Endothelial cell of umbilical vein (primary cell): ENCODE measurements around the gene STK24. TPM values are rescaled to one million over a fixed set of nuclear protein-coding genes. Genes with fewer than 3 reads are reported as not detected.

Experiments used
- BruUV-seq: library from RNA; stranded (reverse); fragments of 400-500 nt; replicated peaks from 2 replicates; lab custom pipeline; 2021; lab: Mats Ljungman, UMichigan
- CTCF ChIA-PET: fragments of 300-600, 350-600 bp; sonication (Branson Sonifier 250); formaldehyde crosslinking; loops from one replicate; lab custom pipeline; 2021; ENCODE audit warnings: antibody characterized with exemption, inconsistent platforms; lab: Charles Lee
- POLR2A ChIA-PET: fragments of 300-600, 350-600 bp; sonication (Branson Sonifier 250); formaldehyde crosslinking; loops from one replicate; lab custom pipeline; 2021; ENCODE audit warnings: antibody characterized with exemption, inconsistent platforms; lab: Charles Lee
- DNase-seq: peaks from one replicate; pipeline ENCODE4 v3.0.0-alpha.2; 2011; ENCODE audit warnings: low read depth, low spot score
- FAIRE-seq: peaks from 2 replicates; lab custom pipeline; 2011; peaks lifted over from hg19 to GRCh38; lab: Jason Lieb, UNC
- H2AFZ ChIP-seq: 2 replicates; pipeline ENCODE4 v1.6.0; 2012; ENCODE audit warnings: low read depth, low read length, control low read depth, inconsistent platforms
- H3K27ac ChIP-seq: 2 replicates; pipeline ENCODE4 v1.5.1; 2011; ENCODE audit warnings: low read depth, mild to moderate bottlenecking, control low read depth, low read length, moderate library complexity; ENCODE audit not compliant: insufficient read depth
- H3K27me3 ChIP-seq, 2 experiments: 2 replicates each; pipeline versions ENCODE4 v1.6.0 to v1.6.1; 2011; ENCODE audit warnings: low read length in 2 of 2, mixed read lengths in 1 of 2; ENCODE audit not compliant: control insufficient read depth in 2 of 2, insufficient read depth in 2 of 2
- H3K36me3 ChIP-seq, 2 experiments: 2 replicates in 1 of 2; 3 replicates in 1 of 2; pipeline ENCODE4 v1.5.1; 2011; ENCODE audit warnings: low read length in 2 of 2, mild to moderate bottlenecking in 1 of 2, moderate library complexity in 1 of 2; ENCODE audit not compliant: control insufficient read depth in 2 of 2, insufficient read depth in 2 of 2; ENCODE audit errors: extremely low read depth in 1 of 2
- H3K4me1 ChIP-seq: 3 replicates; pipeline ENCODE4 v1.5.1; 2011; ENCODE audit warnings: mild to moderate bottlenecking, low read length; ENCODE audit not compliant: control insufficient read depth, insufficient read depth; ENCODE audit errors: extremely low read depth
- H3K4me2 ChIP-seq: 2 replicates; pipeline ENCODE4 v1.6.1; 2011; ENCODE audit warnings: low read length, control low read depth, mixed read lengths; ENCODE audit not compliant: insufficient read depth
- H3K4me3 ChIP-seq, 3 experiments: fragments of 200-600 bp in 1 of 3; sonication (generic), shearing (Covaris generic) in 1 of 3; replicated peaks in 1 of 3; 2 replicates each; pipeline ENCODE4 v1.5.1; 2011 to 2016; ENCODE audit warnings: control low read depth in 3 of 3, low read length in 3 of 3, mild to moderate bottlenecking in 2 of 3, inconsistent platforms in 1 of 3, low read depth in 1 of 3, moderate library complexity in 1 of 3; ENCODE audit not compliant: insufficient read depth in 1 of 3
- H3K79me2 ChIP-seq: 2 replicates; pipeline ENCODE4 v1.6.0; 2012; ENCODE audit warnings: low read length, inconsistent platforms; ENCODE audit not compliant: control insufficient read depth, insufficient read depth
- H3K9ac ChIP-seq: replicated peaks from 2 replicates; pipeline ENCODE3; 2011; ENCODE audit warnings: low read length, control low read depth; ENCODE audit not compliant: insufficient read depth; ENCODE audit errors: extremely low read depth
- H3K9me1 ChIP-seq: replicated peaks from 3 replicates; pipeline ENCODE4 v1.6.0; 2011; ENCODE audit warnings: mild to moderate bottlenecking, low read length; ENCODE audit not compliant: control insufficient read depth, insufficient read depth; ENCODE audit errors: extremely low read depth
- H3K9me3 ChIP-seq: replicated peaks from 2 replicates; pipeline ENCODE4 v1.5.1; 2012; ENCODE audit warnings: low read length, inconsistent platforms; ENCODE audit not compliant: control insufficient read depth, insufficient read depth
- H4K20me1 ChIP-seq: replicated peaks from 2 replicates; pipeline ENCODE3; 2011; ENCODE audit warnings: mild to moderate bottlenecking, low read length; ENCODE audit not compliant: control insufficient read depth, insufficient read depth; ENCODE audit errors: extremely low read depth
- EZH2 ChIP-seq: IDR thresholded peaks from 2 replicates; pipeline ENCODE4 v1.6.1; 2012; ENCODE audit warnings: borderline replicate concordance, low read depth, mild to moderate bottlenecking, moderate library complexity, low read length, inconsistent platforms; ENCODE audit not compliant: severe bottlenecking
- GATA2 ChIP-seq: IDR thresholded peaks from 2 replicates; pipeline ENCODE4 v1.7.0; 2011; ENCODE audit warnings: low read depth, mild to moderate bottlenecking, moderate library complexity, mixed read lengths, low read length; ENCODE audit not compliant: insufficient read length, insufficient read depth
- MAX ChIP-seq: IDR thresholded peaks from 2 replicates; pipeline ENCODE4 v1.6.1; 2011; ENCODE audit not compliant: insufficient read depth, insufficient read length
- dilution Hi-C: fragments of 300-500 bp; cut with MboI; formaldehyde crosslinking; loops from one replicate; pipeline ENCODE4 v1.15.0; 2019; ENCODE audit warnings: low sequenced_read_pairs; ENCODE audit not compliant: extremely low pct_ligation_motif_present
- intact Hi-C: fragments of 100-400 bp; cut with micrococcal nuclease; formaldehyde crosslinking; loops from one replicate; pipeline ENCODE4 v1.10.0; 2022
- polyA plus RNA-seq, 4 experiments: library from polyadenylated mRNA; depleted of rRNA in 3 of 4; stranded (reverse) in 3 of 4; unstranded in 1 of 4; fragments of >200 nt; gene quantifications; 2 replicates each; pipeline versions ENCODE4 v1.2.1 to v1.2.3, GENCODE V29; 2011 to 2012; ENCODE audit warnings: missing spikeins in 1 of 4
- total RNA-seq: library from RNA; stranded (reverse); gene quantifications from 2 replicates; pipeline ENCODE4 v1.2.3, GENCODE V29; 2021
- TF ChIP-seq, protein P1 (sequence below), 2 donors: IDR thresholded peaks; 1 replicate in 1 of 2; 2 replicates in 1 of 2; pipeline ENCODE4 v1.5.1; 2011; ENCODE audit warnings: low read length in 2 of 2, mild to moderate bottlenecking in 2 of 2, moderate library complexity in 2 of 2, control low read depth in 1 of 2, inconsistent platforms in 1 of 2, low read depth in 1 of 2; ENCODE audit not compliant: insufficient read depth in 1 of 2; ENCODE audit errors: extremely low read depth in 1 of 2

The STK24 gene
- total and polyA plus RNA-seq, 2 donors (not counting 3 experiments of a cell fraction or from before 2014, with no cell fraction given): 43.3 to 100 TPM

- no peak for TF ChIP-seq MAX
- peak; percentile 12 for FAIRE-seq
- BruUV-seq: no TSS peak
- no peaks in the 10 kb centered on the region for H3K9me1 ChIP-seq
- peaks cover 4% of the 10 kb centered on the region for H3K4me1 ChIP-seq
- no peak overlapping the region for H3K27ac ChIP-seq
- no peak overlapping the region for H3K9ac ChIP-seq
- H3K36me3 ChIP-seq: peaks cover 0 to 4% of the 10 kb centered on the region in 2 experiments
- H3K4me2 ChIP-seq: no peak overlapping the region
- H3K79me2 ChIP-seq: peaks cover 95% of the 10 kb centered on the region
- ChIA-PET POLR2A (no interaction called here), CTCF (interaction anchor here (1.0 to 2.4 kb wide), 6 partner anchors 8 to 115 kb away, joined by 3 to 8 read pairs (median 4); no protein-coding TSS in a partner anchor)
- no peak overlapping the region for H2AFZ ChIP-seq
- no peak for DNase-seq
- no peak overlapping the region for H3K4me3 ChIP-seq
- dilution Hi-C loops (no loop called here), intact Hi-C loops (no loop called here)
- peaks cover 11% of the 10 kb centered on the region for H4K20me1 ChIP-seq
- H3K9me3 ChIP-seq: no peaks in the 10 kb centered on the region
- H3K27me3 ChIP-seq: no peaks in the 10 kb centered on the region
Observed at GRCh38 chr13:98557937-98558792, 18.7 kb downstream of the STK24 start.

DNA sequence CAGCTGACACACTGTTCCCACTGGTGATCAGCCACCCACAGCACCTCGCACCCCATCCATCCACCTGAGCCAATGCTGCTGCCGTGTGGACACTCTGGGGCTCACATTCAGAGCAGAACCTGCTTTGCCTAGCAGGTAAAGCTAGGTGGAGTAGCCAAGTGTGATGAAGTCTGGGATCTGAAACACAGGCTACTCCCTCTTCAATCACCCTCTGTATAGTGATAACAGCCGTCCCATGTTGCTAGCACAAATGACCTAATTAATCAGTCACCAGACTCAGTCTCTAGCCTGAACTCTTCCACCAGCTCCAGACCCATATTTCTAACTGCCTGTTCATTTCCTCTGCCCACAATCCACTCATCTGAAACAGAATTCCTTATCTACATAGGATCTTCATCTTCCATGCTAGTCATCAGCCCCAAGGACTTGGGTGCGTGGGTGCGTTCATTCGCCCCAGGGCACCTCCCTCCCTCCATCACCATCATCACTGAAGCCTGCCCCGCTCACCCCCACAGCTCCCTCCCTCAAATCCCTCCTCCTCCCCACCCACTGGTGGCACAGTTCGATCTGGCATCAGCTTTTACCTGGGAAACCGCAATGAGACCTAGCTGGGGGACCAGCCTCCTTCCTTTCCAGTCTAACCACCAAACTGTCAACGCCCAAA is 19.8 kb downstream of the STK24 start:
- Histone ChIP-seq H3K4me3 (no peak overlapping the region), H3K27ac (no peak overlapping the region), H2AFZ (no peak overlapping the region), H3K79me2 (peaks cover 95% of the 10 kb centered on the region), H3K4me2 (no peak overlapping the region), H3K9me1 (no peaks in the 10 kb centered on the region), H3K9me3 (no peaks in the 10 kb centered on the region), H3K27me3 (no peaks in the 10 kb centered on the region), H3K4me1 (peaks cover 2% of the 10 kb centered on the region), H3K9ac (no peak overlapping the region), H4K20me1 (peaks cover 11% of the 10 kb centered on the region), H3K36me3 (peaks cover 0 to 4% of the 10 kb centered on the region in 2 experiments)
- FAIRE-seq (no peak), DNase-seq (no peak)
- ChIA-PET CTCF (interaction anchor here (1.0 to 2.4 kb wide), 7 partner anchors 9 to 116 kb away, joined by 3 to 8 read pairs (median 4); no protein-coding TSS in a partner anchor), POLR2A (no interaction called here)
- dilution Hi-C loops (no loop called here), intact Hi-C loops (no loop called here)
- TF ChIP-seq EZH2 (no peak), GATA2 (peak; percentile 41)
- TF ChIP-seq, protein P1, sequence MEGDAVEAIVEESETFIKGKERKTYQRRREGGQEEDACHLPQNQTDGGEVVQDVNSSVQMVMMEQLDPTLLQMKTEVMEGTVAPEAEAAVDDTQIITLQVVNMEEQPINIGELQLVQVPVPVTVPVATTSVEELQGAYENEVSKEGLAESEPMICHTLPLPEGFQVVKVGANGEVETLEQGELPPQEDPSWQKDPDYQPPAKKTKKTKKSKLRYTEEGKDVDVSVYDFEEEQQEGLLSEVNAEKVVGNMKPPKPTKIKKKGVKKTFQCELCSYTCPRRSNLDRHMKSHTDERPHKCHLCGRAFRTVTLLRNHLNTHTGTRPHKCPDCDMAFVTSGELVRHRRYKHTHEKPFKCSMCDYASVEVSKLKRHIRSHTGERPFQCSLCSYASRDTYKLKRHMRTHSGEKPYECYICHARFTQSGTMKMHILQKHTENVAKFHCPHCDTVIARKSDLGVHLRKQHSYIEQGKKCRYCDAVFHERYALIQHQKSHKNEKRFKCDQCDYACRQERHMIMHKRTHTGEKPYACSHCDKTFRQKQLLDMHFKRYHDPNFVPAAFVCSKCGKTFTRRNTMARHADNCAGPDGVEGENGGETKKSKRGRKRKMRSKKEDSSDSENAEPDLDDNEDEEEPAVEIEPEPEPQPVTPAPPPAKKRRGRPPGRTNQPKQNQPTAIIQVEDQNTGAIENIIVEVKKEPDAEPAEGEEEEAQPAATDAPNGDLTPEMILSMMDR (IDR thresholded peaks at IDR 0.05; ENCODE audit: extremely low read depth in 1 of 2, insufficient read depth in 1 of 2, low read depth in 1 of 2, low read length in 2 of 2): no peak
- BruUV-seq: no TSS peak
